ENCODE data around the gene FEM1B.

Gene FEM1B

GRCh38 chr15:68319997-68320396 lies 42.5 kb downstream of the FEM1B start:
- Histone ChIP-seq H3K4me3 (ENCODE audit: low read depth, low read length, poor library complexity, severe bottlenecking) (no peak overlapping the region), H4K20me1 (ENCODE audit: insufficient read depth, low read length) (no peaks in the 10 kb centered on the region), H3K4me2 (ENCODE audit: low read length) (no peak overlapping the region), H3K4me1 (ENCODE audit: insufficient read depth, low read length, severe bottlenecking) (no peaks in the 10 kb centered on the region), H3K9me3 (ENCODE audit: low read length) (no peaks in the 10 kb centered on the region), H3K9me2 (ENCODE audit: low read depth, low read length) (no peaks in the 10 kb centered on the region), H2AFZ (ENCODE audit: low read length) (no peak overlapping the region), H3F3A (ENCODE audit: insufficient read depth, low read length) (no peaks in the 10 kb centered on the region), H3K27ac (ENCODE audit: low read depth, low read length, poor library complexity, severe bottlenecking) (no peak overlapping the region), H3K79me2 (ENCODE audit: insufficient read depth, low read length) (no peaks in the 10 kb centered on the region), H3K36me3 (ENCODE audit: insufficient read depth, low read length) (no peaks in the 10 kb centered on the region), H3K9ac (ENCODE audit: low read length) (no peak overlapping the region), H3K27me3 (ENCODE audit: insufficient read depth, low read length) (peaks cover 4% of the 10 kb centered on the region)
- TF ChIP-seq EZH2 (IDR thresholded peaks at IDR 0.05; ENCODE audit: borderline replicate concordance, low read length) (no peak), CTCF (IDR thresholded peaks at IDR 0.05; ENCODE audit: low read length) (no peak)

- Histone ChIP-seq H3K4me3 (ENCODE audit: low read depth, low read length, poor library complexity, severe bottlenecking) (no peak overlapping the region), H4K20me1 (ENCODE audit: insufficient read depth, low read length) (no peaks in the 10 kb centered on the region), H3K36me3 (ENCODE audit: insufficient read depth, low read length) (no peaks in the 10 kb centered on the region), H3K4me1 (ENCODE audit: insufficient read depth, low read length, severe bottlenecking) (no peaks in the 10 kb centered on the region), H3K27ac (ENCODE audit: low read depth, low read length, poor library complexity, severe bottlenecking) (no peak overlapping the region), H3F3A (ENCODE audit: insufficient read depth, low read length) (no peaks in the 10 kb centered on the region), H3K4me2 (ENCODE audit: low read length) (no peak overlapping the region), H3K27me3 (ENCODE audit: insufficient read depth, low read length) (peaks cover 9% of the 10 kb centered on the region), H2AFZ (ENCODE audit: low read length) (no peak overlapping the region), H3K9me2 (ENCODE audit: low read depth, low read length) (no peaks in the 10 kb centered on the region), H3K9me3 (ENCODE audit: low read length) (no peaks in the 10 kb centered on the region), H3K9ac (ENCODE audit: low read length) (no peak overlapping the region), H3K79me2 (ENCODE audit: insufficient read depth, low read length) (no peaks in the 10 kb centered on the region)
- TF ChIP-seq CTCF (IDR thresholded peaks at IDR 0.05; ENCODE audit: low read length) (no peak), EZH2 (IDR thresholded peaks at IDR 0.05; ENCODE audit: borderline replicate concordance, low read length) (no peak)
These were observed 43.7 kb downstream of the FEM1B start for GRCh38 chr15:68321229-68321628.

GRCh38 chr15:68322796-68323195 lies 45.3 kb downstream of the FEM1B start:
- no peaks in the 10 kb centered on the region for H3F3A ChIP-seq (ENCODE audit: insufficient read depth, low read length)
- H3K9me3 ChIP-seq (ENCODE audit: low read length), result no peaks in the 10 kb centered on the region
- H4K20me1 ChIP-seq (ENCODE audit: insufficient read depth, low read length), result no peaks in the 10 kb centered on the region
- peaks cover 9% of the 10 kb centered on the region for H3K27me3 ChIP-seq (ENCODE audit: insufficient read depth, low read length)
- TF ChIP-seq EZH2 (IDR thresholded peaks at IDR 0.05; ENCODE audit: borderline replicate concordance, low read length) (no peak), CTCF (IDR thresholded peaks at IDR 0.05; ENCODE audit: low read length) (no peak)
- no peaks in the 10 kb centered on the region for H3K4me1 ChIP-seq (ENCODE audit: insufficient read depth, low read length, severe bottlenecking)
- no peak overlapping the region for H2AFZ ChIP-seq (ENCODE audit: low read length)
- no peaks in the 10 kb centered on the region for H3K36me3 ChIP-seq (ENCODE audit: insufficient read depth, low read length)
- H3K9me2 ChIP-seq (ENCODE audit: low read depth, low read length), result no peaks in the 10 kb centered on the region
- H3K9ac ChIP-seq (ENCODE audit: low read length), result no peak overlapping the region
- no peak overlapping the region for H3K27ac ChIP-seq (ENCODE audit: low read depth, low read length, poor library complexity, severe bottlenecking)
- H3K4me3 ChIP-seq (ENCODE audit: low read depth, low read length, poor library complexity, severe bottlenecking), result no peak overlapping the region
- H3K4me2 ChIP-seq (ENCODE audit: low read length), result no peak overlapping the region
- no peaks in the 10 kb centered on the region for H3K79me2 ChIP-seq (ENCODE audit: insufficient read depth, low read length)

All from OCI-LY1 (cell line).